Measurements from ENCODE around the gene CTDSPL2.
"Not testable (repeated sequence)": the region's sequence is repeated elsewhere in the genome, so short reads cannot be mapped to it uniquely, and the experiment has no call there.

- TF ChIP-seq CTCF (IDR thresholded peaks at IDR 0.05 in 2 of 3, conservative IDR thresholded peaks at IDR 0.05 in 1 of 3; ENCODE audit: control insufficient read depth in 2 of 3, extremely low read depth in 1 of 3, insufficient read depth in 1 of 3, low read depth in 3 of 3, low read length in 3 of 3); CHD2 (IDR thresholded peaks at IDR 0.05; ENCODE audit: borderline replicate concordance, low read depth, low read length); CBFB (IDR thresholded peaks at IDR 0.05; ENCODE audit: low read depth); POLR2AphosphoS5 (IDR thresholded peaks at IDR 0.05; ENCODE audit: low read length): not testable (repeated sequence)
- TF ChIP-seq, protein P1, sequence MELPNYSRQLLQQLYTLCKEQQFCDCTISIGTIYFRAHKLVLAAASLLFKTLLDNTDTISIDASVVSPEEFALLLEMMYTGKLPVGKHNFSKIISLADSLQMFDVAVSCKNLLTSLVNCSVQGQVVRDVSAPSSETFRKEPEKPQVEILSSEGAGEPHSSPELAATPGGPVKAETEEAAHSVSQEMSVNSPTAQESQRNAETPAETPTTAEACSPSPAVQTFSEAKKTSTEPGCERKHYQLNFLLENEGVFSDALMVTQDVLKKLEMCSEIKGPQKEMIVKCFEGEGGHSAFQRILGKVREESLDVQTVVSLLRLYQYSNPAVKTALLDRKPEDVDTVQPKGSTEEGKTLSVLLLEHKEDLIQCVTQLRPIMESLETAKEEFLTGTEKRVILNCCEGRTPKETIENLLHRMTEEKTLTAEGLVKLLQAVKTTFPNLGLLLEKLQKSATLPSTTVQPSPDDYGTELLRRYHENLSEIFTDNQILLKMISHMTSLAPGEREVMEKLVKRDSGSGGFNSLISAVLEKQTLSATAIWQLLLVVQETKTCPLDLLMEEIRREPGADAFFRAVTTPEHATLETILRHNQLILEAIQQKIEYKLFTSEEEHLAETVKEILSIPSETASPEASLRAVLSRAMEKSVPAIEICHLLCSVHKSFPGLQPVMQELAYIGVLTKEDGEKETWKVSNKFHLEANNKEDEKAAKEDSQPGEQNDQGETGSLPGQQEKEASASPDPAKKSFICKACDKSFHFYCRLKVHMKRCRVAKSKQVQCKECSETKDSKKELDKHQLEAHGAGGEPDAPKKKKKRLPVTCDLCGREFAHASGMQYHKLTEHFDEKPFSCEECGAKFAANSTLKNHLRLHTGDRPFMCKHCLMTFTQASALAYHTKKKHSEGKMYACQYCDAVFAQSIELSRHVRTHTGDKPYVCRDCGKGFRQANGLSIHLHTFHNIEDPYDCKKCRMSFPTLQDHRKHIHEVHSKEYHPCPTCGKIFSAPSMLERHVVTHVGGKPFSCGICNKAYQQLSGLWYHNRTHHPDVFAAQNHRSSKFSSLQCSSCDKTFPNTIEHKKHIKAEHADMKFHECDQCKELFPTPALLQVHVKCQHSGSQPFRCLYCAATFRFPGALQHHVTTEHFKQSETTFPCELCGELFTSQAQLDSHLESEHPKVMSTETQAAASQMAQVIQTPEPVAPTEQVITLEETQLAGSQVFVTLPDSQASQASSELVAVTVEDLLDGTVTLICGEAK (IDR thresholded peaks at IDR 0.05; ENCODE audit: borderline replicate concordance), result not testable (repeated sequence)
Observed at GRCh38 chr15:44560926-44561325, 133.5 kb downstream of the CTDSPL2 start.

Data from GM12878 (cell line).